Hepatocyte (in vitro differentiated cells): ENCODE data around the gene KLHL21.

ENCODE experiments used
- CTCF ChIP-seq: fragments of 200-600 bp; sonication (generic); IDR thresholded peaks from 2 replicates; pipeline ENCODE4 v1.5.1; 2016; ENCODE audit warnings: antibody characterized with exemption, mild to moderate bottlenecking; ENCODE audit not compliant: poor library complexity
- EZH2 ChIP-seq: fragments of 200-600 bp; sonication (generic); IDR thresholded peaks from 2 replicates; pipeline ENCODE4 v1.6.1; 2016; ENCODE audit warnings: antibody characterized with exemption, mild to moderate bottlenecking, borderline replicate concordance
- EZH2phosphoT487 ChIP-seq: fragments of 200-600 bp; sonication (generic); IDR thresholded peaks from one replicate; pipeline ENCODE4 v1.6.1; 2018; ENCODE audit warnings: antibody characterized with exemption, mild to moderate bottlenecking, low read depth, moderate library complexity; ENCODE audit not compliant: unreplicated experiment, severe bottlenecking

- TF ChIP-seq CTCF = no peak
- no peak for TF ChIP-seq EZH2phosphoT487
- no peak for TF ChIP-seq EZH2
Measured at GRCh38 chr1:6622396-6623152, 19.9 kb upstream of the KLHL21 start.
